Effector CD8-positive, alpha-beta T cell (primary cell): Measurements from ENCODE around the gene BICD1.
"Not testable (repeated sequence)": the region's sequence is repeated elsewhere in the genome, so short reads cannot be mapped to it uniquely, and the experiment has no call there.

ENCODE experiments used
- DNase-seq: peaks from one replicate; lab custom pipeline; 2025; lab: John Stamatoyannopoulos, UW

Gene BICD1

DNA sequence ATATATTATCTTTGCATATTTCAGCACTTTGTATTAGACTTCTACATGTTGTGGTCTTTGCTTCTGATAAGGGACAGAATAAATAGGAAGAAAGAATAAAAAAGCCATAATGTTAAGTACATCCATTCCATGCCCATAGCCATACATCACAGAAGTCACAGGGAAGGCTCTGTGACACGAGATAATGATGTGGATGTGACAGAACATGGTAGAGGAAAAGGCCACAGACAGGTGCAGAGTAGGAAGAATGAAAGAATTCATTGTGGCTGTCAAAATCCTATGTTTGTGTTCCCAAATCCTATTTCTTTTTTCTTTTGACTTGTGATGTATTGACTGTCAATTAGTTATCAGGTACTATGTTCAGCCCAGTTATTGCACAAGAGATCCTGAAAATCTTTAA, 38.4 kb downstream of the BICD1 start:
- DNase-seq = no peak

DNA sequence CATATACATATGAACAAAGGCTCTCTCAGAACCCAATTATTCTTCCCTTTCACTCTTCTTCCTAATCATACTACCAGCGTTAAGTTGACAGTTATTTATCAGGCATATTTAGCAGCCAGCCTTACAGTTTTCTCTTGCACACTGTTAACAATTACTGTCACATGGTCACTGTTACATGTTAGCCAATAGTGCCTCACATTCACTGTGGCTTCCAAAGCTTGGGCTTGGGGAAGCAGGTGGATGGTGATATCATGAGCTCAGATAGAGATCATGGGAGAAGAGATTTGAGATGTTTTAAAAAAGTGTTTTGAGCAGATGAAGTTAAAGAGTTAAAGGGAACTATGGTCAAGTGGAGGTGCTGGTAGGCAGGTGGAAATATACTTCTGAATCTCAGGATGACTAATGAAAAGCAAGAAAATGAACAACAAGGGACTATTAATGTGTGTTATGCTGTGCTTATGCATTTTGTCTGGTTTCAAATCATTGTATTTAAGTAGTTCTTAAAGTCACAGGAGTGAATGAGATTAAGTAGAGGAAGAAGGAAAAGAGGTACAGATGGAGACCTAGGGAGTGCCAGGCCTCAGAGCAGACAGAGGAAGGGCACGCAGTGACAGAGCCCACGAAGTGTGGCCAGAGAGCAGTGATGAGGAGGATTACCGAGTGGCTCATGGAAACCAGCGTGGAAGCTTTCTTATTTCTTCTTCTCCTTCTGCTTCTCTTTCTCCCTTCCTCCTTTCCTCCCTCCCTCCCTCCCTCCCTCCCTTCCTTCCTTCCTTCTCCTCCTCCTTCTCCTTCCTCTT, 39.6 kb downstream of the BICD1 start:
- no peak for DNase-seq

DNA sequence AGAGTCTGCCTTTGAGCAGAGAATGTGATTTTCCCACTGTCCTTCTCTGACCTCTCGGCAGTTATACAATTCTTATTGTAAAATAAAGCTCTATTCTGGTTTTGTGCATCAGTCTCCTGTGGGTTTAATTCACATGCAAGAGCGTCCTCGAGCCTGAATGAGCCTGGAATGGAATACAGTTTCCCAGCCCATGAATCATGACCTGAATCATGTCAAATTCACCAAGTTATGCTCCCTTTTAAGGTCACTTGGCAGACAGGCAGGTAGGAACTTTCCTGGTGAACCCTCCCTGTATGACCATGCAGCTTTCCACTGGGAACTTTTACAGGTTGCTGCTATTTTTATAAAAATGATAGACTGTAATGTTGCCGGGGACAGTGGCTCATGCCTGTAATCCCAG, 41.7 kb downstream of the BICD1 start:
- no peak for DNase-seq

DNA sequence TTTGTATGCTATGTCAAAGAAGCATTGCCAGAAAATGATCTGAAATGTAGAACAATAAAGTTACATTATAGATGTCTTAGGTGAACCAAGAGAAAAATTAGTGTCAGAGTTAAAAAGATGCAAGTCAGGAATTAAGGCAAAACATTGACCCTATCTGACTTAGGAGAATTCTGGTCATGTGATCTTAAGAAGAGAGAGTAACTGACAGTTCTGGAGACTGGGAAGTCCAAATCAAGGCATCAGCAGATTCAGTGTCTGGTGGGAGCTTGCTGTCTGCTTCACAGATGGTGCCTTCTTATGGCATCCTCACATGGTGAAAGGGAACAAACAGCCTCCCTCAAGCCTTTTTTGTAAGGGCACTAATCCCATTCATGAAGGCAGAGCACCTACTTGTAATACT, 42.8 kb downstream of the BICD1 start:
- no peak for DNase-seq

DNA sequence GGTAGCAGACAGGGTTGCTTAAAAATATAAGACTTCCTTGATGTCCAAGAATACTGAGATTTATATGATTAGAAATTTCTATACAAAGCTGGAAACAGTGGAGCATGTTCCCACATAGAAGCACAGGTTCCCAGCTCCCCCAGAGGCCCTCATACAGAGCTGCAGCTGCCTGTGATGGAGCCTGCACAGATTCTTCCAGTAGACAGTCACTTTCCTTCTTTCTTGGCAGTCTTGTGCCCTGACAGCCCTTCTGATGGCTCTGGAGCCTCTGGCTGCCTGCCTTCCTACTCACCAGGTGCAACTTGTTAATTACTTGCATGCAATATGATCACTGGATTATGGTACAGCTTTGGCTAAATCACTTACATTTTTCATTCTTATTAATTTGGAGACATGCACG, 44.4 kb downstream of the BICD1 start:
- no peak for DNase-seq

DNA sequence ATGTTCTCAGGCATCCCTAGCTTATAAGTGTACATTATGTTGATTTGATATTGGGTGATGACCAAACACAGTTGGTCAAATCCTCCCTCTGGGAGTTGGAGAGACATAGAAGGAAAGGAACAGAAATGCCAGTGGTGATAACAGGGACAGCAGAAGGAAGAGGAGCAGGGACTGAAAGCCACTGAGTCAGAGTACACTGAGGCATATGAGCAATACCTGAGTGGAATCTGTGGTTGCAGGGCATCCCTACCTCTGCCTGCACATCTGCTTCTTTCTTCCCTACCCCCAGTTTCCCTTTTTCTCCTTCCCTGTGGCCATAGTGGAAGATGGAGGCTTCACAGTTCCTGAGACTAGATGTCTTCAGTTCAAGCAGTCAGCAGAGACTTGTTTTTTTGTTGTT, 44.9 kb downstream of the BICD1 start:
- DNase-seq = no peak

DNA sequence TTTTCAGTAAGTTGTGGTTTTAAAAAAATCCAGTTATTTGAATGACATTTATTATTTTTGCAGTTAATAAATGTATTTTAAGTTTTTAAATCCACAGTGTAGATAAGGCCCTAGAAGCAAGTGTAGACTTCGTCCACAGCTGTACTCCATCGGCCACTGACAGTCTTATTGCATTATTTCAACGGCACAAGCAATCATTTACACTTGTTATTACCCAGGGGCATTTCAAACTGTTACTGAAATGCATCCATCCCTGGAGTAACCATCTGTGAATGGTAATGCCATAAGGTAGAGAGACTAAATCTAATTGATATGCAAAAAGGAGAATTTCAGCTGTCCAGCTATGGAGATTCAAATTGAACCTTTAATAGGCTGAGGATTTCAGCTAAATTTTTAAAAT, 48.4 kb downstream of the BICD1 start:
- DNase-seq = no peak

DNA sequence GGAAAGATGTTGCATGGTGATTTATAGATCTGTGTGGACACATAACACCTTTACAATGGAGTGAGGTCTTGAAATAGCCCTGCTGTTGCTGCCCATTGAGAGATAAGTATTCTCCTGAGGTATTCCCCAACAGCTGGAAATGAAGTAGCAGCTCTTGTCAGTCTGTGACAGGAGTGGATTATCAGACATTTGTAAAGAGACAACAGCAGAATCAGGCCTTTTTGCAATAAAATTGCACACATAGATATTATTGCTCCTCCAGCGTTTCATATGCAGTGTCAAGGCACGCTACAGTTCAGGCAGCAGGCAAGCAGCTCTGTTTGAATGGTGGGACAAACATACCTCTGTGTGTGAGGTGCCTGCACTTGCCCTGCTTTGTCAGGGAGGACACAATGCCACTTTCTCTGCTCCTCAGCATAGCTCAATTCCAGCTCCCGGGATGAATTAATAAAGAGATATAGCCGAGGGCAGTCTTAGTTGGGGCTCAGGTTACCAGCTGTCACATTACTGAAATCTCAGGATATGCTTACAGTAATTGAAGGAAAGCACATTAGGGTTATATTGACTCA, 49.4 kb downstream of the BICD1 start:
- no peak for DNase-seq

DNA sequence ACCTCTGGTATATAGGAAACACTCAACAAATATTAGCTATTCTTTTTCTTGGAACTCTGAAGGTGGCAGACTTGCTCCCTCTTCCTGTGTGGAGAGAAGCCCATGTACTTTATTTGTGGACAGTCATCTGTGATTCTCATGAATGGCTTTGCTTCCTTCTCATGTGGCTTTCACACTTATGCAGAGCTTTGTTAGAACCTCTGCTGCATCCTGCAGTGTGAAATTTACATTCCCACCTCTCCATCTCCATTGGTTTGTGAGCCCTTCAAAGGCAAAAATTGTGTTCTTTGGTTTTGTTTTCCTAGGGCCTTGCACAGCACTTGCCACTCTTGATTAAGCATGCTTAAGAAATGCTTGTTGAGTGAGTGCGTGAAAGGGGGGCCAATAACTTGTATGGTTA, 51.9 kb downstream of the BICD1 start:
- no peak for DNase-seq

DNA sequence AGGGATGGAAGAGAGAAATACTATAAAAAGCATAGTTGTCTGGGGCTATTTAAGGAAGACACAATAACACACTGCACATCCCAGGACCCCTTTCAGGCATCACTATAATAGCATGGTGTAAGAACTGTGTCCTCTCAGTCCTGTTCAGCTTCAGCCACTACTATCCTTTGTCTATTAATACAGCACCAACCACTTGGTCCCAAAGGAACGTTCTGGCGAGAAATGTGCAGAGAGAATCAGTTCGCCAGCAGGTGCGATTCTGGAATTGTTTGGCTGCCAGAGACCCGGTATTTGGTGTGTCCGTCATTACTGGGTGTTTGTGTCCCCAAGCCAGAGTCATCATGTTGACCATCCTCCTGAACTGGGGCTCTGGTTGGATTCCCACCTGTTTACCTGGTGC, 52.7 kb downstream of the BICD1 start:
- DNase-seq = no peak

DNA sequence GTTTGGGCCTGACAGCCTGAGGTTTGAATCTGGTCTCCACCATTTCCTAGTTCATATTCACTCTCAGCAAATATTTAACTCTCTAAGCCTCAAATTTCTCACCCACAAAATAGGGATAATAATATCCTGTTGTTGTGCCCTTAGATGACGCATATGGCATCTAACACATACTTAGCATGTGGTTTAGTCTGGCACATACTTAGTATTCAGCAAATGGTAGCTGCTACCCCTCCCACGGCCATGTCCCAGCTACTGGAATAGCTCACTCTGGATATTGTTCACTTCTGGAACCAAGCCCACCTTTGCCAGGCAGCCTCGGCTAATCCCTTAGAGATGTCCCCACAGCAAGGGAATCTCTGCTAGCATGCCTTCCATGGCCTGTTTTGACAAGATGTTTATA, 53.3 kb downstream of the BICD1 start:
- DNase-seq = no peak

DNA sequence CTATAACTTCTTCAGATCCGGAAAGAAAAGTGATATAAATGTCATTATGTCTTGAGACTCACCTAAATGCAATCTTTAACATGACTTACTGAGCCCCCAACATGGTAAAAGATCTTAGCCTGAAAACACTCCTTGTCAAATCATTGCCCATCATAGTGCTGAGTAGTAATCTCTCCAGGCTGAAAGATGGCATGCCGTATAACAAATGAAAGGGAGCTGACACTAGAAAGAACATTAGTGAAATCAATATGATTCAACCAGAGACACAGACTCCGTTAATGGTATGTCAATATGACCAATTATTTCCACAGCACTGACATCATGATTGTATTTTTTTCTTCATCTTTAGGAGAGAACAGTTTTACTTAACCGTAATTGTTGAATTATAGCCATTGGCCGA, 54.4 kb downstream of the BICD1 start:
- DNase-seq = no peak

DNA sequence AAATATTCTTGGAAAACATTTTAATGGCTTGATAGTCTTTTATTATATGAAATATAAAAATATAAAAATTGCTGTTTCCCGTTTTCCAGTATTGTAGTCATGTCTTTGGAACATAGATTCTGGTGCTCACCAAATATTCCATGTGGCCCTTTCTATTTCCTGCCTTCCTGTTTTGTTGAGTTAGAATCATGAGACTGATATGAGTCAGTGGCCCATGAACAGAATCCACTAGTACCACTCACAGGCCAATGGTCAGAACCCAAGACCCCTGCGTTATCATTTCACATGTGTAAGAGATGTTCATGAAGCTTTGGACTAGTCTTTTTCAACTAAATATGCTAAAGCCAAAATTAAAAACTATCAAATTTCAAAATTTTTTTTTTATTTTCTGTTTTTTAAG, 56.9 kb downstream of the BICD1 start:
- no peak for DNase-seq

DNA sequence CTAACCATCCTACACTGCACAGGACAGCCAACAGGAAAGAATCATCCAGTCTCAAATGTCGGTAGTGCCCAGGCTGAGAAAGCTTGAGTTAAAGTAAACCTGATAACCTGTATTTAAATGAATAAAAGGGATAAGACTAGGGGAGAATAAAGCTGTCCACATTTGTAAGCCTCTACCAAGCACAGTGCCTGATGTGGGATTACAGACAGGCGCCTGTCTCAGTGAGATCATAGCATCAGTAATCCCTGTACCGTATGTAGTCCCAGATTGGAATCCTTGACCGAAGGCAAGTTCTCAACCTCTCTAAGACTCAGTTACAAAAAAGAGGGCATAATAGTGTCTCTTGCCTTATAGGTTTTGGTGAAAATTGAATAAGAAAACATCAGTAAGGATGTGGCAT, 59.9 kb downstream of the BICD1 start:
- DNase-seq = no peak

DNA sequence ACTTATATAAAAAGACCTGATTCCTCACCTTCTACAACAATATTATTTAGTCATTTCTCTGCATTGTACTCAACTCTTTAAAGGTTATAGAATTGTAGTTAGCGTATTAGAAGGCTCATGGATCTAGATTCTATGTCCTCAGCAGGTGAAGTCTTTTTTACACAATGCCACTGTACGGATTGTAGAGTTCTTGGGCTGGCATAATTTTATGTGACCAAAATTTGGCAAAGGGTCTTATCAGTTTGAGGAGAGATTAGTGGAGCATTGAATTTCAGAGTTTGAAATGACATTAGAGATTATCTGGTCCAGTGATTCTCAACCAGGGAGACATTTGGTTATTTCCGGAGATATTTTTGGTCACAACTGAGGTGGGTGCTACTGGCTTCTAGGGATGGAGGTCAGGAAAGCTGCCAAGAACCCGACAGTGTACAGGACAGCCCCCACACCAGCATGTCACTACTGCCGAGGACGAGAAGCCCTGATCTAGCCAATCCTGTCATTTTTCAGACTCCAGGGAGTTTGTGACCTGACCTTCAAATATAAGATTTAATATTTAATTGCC, 63.9 kb downstream of the BICD1 start:
- DNase-seq = no peak

DNA sequence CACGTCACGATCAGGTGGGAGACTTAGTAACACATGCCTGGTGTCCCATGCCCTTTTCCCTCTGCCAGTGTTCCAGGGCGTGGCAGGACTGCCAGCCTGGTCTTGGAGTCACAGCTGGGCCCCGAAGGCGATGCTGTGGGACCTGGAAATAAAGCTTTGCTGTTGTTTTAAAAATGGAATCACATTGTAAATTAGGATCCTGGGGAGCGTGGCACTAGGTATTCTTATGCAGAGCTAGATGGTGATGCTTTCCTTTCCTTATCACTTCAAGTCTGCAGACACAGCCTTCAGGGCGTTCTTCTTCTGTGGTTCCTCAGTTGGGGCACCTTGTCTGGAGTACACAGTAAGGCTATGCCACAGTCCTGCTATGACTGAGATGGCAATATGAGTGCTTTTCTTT, 64.6 kb downstream of the BICD1 start:
- DNase-seq = no peak

DNA sequence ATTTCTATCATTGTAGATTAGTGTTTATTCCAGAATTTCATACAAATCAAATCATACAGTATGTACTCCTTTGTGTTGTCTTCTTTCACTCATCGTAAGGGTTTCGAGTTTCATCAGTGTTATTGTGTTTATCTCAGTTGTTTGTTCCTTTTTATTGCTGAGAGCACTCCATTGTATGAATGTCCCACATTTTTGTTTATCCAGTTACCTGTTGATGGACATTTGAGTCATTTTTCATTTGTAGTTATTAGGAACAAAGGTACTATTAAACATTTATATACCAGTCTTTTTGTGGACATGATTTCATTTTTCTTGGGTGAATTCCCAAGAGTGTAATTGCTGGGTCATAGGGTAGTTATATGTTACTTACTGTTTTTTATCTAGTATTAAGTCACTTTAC, 70.0 kb downstream of the BICD1 start:
- DNase-seq = no peak

DNA sequence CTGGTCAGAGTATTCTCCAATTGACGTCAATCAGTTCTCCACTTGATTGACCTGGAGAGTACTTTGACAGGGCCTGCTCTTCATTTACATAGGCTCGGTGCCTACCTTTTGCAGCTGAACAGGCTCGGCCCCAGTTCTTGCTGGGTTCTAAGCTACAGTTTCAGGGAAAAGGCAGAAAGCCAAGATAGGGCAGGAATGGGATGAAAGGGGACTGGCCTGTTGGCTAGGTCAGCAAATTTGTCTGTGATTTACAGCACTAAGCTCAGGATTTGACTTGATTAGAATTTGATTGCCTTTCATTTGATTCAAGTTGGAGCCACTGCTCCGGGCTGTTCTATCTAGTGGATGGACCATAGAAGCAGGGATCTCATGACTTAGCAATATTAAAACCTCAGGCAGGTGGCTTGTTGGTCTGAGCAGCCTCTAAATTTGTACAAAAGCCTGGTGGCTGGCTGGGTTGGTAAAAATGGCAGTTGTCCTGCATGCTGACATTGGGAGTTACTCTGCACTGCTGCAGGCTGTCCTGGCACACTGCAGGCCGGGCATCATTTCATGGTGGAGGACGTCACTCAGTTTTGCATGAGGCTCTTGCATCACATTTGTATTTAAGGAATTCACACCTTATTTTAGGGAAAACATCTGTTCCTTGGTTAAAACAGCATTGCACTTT, 71.8 kb downstream of the BICD1 start:
- DNase-seq = no peak

DNA sequence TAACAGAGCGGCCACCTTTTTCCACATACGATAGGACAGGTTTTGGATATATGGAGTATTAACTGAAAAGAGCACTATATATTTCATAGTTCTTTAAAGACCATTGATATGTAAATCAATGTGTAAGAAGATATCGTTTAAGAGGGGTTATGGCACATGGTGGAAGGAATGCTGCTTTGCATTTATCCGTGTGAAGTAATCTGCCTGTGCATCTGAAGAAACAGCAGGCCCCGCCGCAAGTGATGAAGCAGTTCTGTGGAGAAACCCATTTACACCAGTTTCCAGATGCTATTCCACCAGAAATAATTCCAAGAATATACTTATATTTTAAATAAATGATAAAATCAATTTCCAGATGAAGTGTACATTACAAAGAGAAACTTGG, 72.4 kb downstream of the BICD1 start:
- no peak for DNase-seq

DNA sequence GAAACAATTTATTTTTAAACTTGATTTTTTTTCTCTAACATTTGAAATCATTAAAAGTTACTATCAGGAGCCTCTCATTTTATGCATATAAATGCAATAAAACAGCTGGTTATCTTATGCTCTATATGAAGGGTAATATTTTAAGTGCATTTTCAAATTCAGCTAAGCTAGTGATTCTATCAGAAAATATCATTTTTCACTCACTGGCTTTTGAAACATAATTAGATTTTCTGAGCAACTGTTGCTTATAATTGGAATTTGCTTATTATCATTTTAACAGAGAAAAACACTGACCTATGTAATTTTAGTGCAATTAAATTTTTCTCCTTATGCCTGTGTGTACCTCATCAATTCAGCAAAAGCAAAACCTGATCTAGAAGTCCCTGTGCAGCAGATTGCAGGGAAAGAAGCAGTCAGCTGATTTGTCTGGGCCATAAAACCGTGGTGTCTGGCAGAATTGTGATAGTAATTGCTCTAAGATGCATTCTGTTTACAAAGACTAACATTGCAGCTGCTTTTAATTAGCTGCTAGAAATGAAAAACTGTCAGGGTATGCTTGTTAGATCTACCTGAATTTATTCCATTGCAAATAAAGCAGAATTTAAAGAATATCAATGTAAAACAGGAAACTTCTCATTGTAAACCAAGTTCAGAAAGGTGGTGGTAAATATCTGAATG, 75.0 kb downstream of the BICD1 start:
- DNase-seq = no peak

DNA sequence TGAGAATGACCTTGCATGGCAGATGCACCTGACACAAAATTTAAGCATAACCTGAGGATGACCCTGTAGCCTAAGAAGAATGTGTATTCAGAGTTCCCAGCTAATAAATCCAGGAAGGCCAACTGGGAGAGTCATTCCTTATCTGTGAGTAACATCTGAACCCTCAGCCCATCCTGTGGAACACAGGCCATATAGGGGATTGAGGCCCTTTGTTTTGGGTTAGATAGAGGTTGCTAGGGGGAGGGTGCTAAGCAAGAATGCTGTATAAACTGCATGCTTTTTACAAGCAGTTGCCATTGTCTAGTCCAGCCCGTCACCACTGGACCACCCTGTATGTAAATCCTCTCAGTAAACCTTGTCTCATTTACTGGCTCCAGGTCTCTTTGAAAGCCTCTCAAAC, 77.0 kb downstream of the BICD1 start:
- DNase-seq = no peak

DNA sequence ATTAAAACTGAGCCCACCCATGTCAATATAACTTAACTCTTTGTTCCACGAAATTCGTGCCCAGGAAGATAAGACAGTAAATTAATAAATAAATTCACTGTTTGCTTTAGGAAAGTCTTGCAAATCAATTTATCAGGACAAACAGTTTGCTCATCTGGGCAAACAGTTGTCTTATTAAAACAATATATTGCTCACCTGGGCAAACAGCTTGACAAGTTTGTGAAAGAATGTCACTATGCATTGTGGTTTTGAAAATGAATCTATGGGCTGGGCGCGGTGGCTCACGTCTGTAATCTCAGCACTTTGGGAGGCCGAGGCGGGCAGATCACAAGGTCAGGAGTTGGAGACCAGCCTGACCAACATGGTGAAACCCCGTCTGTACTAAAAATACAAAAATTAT, 80.5 kb downstream of the BICD1 start:
- DNase-seq = not testable (repeated sequence)

DNA sequence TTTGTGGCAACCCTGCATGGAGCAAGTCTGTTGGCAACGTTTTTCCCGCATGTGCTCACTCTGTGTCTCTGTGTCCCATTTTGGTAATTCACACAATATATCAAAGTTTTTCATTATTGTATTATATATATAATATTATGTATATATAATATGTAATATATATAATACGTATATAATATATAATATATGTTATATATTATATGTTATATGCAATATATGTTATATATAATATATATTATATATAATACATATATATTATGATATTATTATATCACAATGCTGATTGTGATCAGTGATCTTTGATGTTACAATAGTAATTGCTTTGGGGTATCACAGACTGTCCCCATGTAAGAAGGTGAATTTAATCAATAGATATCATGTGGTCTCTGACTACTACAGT, 84.8 kb downstream of the BICD1 start:
- DNase-seq = no peak
